MM.1S (cell line): ENCODE measurements around the gene WNT5B.

Source experiments
- DNase-seq: peaks from one replicate; pipeline ENCODE4 v3.0.0-alpha.2; 2015
- H2AFZ ChIP-seq: fragments of 300-600 bp; sonication (generic); 2 replicates; pipeline ENCODE4 v1.6.0; 2016; ENCODE audit warnings: antibody characterized with exemption, low read length
- H3F3A ChIP-seq: fragments of 300-600 bp; sonication (generic); 2 replicates; pipeline ENCODE4 v1.6.1; 2016; ENCODE audit warnings: mild to moderate bottlenecking, antibody characterized with exemption, low read length, moderate library complexity, mixed read lengths; ENCODE audit not compliant: insufficient read depth
- H3K27ac ChIP-seq: fragments of 300-600 bp; sonication (generic); 2 replicates; pipeline ENCODE4 v1.5.1; 2016; ENCODE audit warnings: mild to moderate bottlenecking, low read length
- H3K27me3 ChIP-seq: fragments of 300-600 bp; sonication (generic); replicated peaks from 2 replicates; pipeline ENCODE4 v1.6.0; 2016; ENCODE audit warnings: low read length; ENCODE audit not compliant: insufficient read depth
- H3K36me3 ChIP-seq: fragments of 300-600 bp; sonication (generic); replicated peaks from 2 replicates; pipeline ENCODE4 v1.6.1; 2016; ENCODE audit warnings: mild to moderate bottlenecking, low read length, mixed read lengths; ENCODE audit not compliant: insufficient read depth
- H3K4me1 ChIP-seq: fragments of 300-600 bp; sonication (generic); 2 replicates; pipeline ENCODE4 v1.6.1; 2016; ENCODE audit warnings: low read length, mixed read lengths
- H3K4me2 ChIP-seq: fragments of 300-600 bp; sonication (generic); 2 replicates; pipeline ENCODE4 v1.6.0; 2016; ENCODE audit warnings: low read depth, low read length
- H3K4me3 ChIP-seq: fragments of 300-600 bp; sonication (generic); 2 replicates; pipeline ENCODE4 v1.5.1; 2016; ENCODE audit warnings: low read length, mixed read lengths
- H3K79me2 ChIP-seq: fragments of 300-600 bp; sonication (generic); 2 replicates; pipeline ENCODE4 v1.6.1; 2016; ENCODE audit warnings: mixed run types, low read length, mixed read lengths
- H3K9ac ChIP-seq: fragments of 300-600 bp; sonication (generic); 2 replicates; pipeline ENCODE4 v1.6.1; 2016; ENCODE audit warnings: low read length, mixed read lengths
- H3K9me2 ChIP-seq: fragments of 300-600 bp; sonication (generic); replicated peaks from 2 replicates; pipeline ENCODE4 v1.6.1; 2016; ENCODE audit warnings: mild to moderate bottlenecking, low read length, mixed read lengths; ENCODE audit not compliant: insufficient read depth
- H3K9me3 ChIP-seq: fragments of 300-600 bp; sonication (generic); replicated peaks from 2 replicates; pipeline ENCODE4 v1.6.1; 2016; ENCODE audit warnings: mild to moderate bottlenecking, low read length, mixed read lengths; ENCODE audit not compliant: insufficient read depth
- H4K20me1 ChIP-seq: fragments of 300-600 bp; sonication (generic); 2 replicates; pipeline ENCODE4 v1.6.1; 2016; ENCODE audit warnings: mild to moderate bottlenecking, low read length, moderate library complexity, mixed read lengths; ENCODE audit not compliant: insufficient read depth
- CTCF ChIP-seq: fragments of 300-600 bp; sonication (generic); IDR thresholded peaks from 2 replicates; pipeline ENCODE4 v1.5.1; 2016; ENCODE audit warnings: antibody characterized with exemption, low read length, mixed read lengths
- EZH2 ChIP-seq: fragments of 300-600 bp; sonication (generic); optimal IDR thresholded peaks from 2 replicates; pipeline ENCODE3; 2017; ENCODE audit warnings: low read depth, mild to moderate bottlenecking, antibody characterized with exemption, low read length, mixed read lengths
- EZH2phosphoT487 ChIP-seq: fragments of 300-600 bp; sonication (generic); IDR thresholded peaks from 2 replicates; pipeline ENCODE4 v1.6.1; 2018; ENCODE audit warnings: antibody characterized with exemption, low read length

The WNT5B gene

GRCh38 chr12:1642513-1642912, 13.5 kb downstream of the WNT5B start:
- H3K4me2 ChIP-seq: no peak overlapping the region
- no peaks in the 10 kb centered on the region for H3K27me3 ChIP-seq
- no peak for DNase-seq
- no peak overlapping the region for H2AFZ ChIP-seq
- H3K9me2 ChIP-seq: no peaks in the 10 kb centered on the region
- no peak overlapping the region for H3K9ac ChIP-seq
- H3K4me1 ChIP-seq: no peaks in the 10 kb centered on the region
- H3F3A ChIP-seq: no peaks in the 10 kb centered on the region
- H3K27ac ChIP-seq: no peak overlapping the region
- peaks cover 32% of the 10 kb centered on the region for H3K79me2 ChIP-seq
- no peaks in the 10 kb centered on the region for H3K9me3 ChIP-seq
- TF ChIP-seq CTCF: no peak
- TF ChIP-seq EZH2phosphoT487: no peak
- no peak for TF ChIP-seq EZH2
- H3K36me3 ChIP-seq: peaks cover 8% of the 10 kb centered on the region
- H4K20me1 ChIP-seq: peaks cover 2% of the 10 kb centered on the region; the same call in 1 of the 2 replicates
- no peak overlapping the region for H3K4me3 ChIP-seq

- no peak overlapping the region for H3K27ac ChIP-seq
- H3F3A ChIP-seq: no peaks in the 10 kb centered on the region
- TF ChIP-seq EZH2phosphoT487 (no peak), EZH2 (no peak), CTCF (no peak)
- H3K9me3 ChIP-seq: no peaks in the 10 kb centered on the region
- peaks cover 11% of the 10 kb centered on the region for H3K36me3 ChIP-seq
- H4K20me1 ChIP-seq: peaks cover 2% of the 10 kb centered on the region; the same call in 1 of the 2 replicates
- H3K4me2 ChIP-seq: no peak overlapping the region
- H2AFZ ChIP-seq: no peak overlapping the region
- DNase-seq: no peak
- H3K9ac ChIP-seq: no peak overlapping the region
- peaks cover 33% of the 10 kb centered on the region for H3K79me2 ChIP-seq
- H3K9me2 ChIP-seq: no peaks in the 10 kb centered on the region
- no peaks in the 10 kb centered on the region for H3K4me1 ChIP-seq
- H3K4me3 ChIP-seq: no peak overlapping the region
- no peaks in the 10 kb centered on the region for H3K27me3 ChIP-seq
Observed at GRCh38 chr12:1643043-1643442, 14.0 kb downstream of the WNT5B start.

- no peak overlapping the region for H2AFZ ChIP-seq
- no peak overlapping the region for H3K4me3 ChIP-seq
- TF ChIP-seq CTCF (no peak), EZH2 (no peak), EZH2phosphoT487 (no peak)
- no peaks in the 10 kb centered on the region for H3K4me1 ChIP-seq
- H3K9me3 ChIP-seq: no peaks in the 10 kb centered on the region
- H3K27me3 ChIP-seq: no peaks in the 10 kb centered on the region
- H3K9me2 ChIP-seq: no peaks in the 10 kb centered on the region
- no peak overlapping the region for H3K27ac ChIP-seq
- DNase-seq: no peak
- peaks cover 2% of the 10 kb centered on the region; the same call in 1 of the 2 replicates for H4K20me1 ChIP-seq
- H3K9ac ChIP-seq: no peak overlapping the region
- H3K79me2 ChIP-seq: peaks cover 25% of the 10 kb centered on the region; the same call in 1 of the 2 replicates
- no peaks in the 10 kb centered on the region for H3F3A ChIP-seq
- no peak overlapping the region for H3K4me2 ChIP-seq
- peaks cover 11% of the 10 kb centered on the region for H3K36me3 ChIP-seq
Observed at GRCh38 chr12:1643905-1644533, 15.0 kb downstream of the WNT5B start.
